Natural killer cell (primary cell): ENCODE measurements around the gene RPS6KA1. TPM values are rescaled to one million over a fixed set of nuclear protein-coding genes. Genes with fewer than 3 reads are reported as not detected.

Source experiments
- ATAC-seq, 3 donors: fragments of 150-1000 bp in 2 of 3; fragments of 200-7000 bp in 1 of 3; cut with Tn5 transposase; 1 replicate in 1 of 3; 2 replicates in 2 of 3; pipeline ENCODE4 v1.10.0; 2021; ENCODE audit warnings: mild to moderate bottlenecking in 2 of 3, moderate library complexity in 2 of 3
- DNase-seq, 2 donors: peaks; one replicate each; pipeline versions ENCODE4 v3.0.0 to v3.0.0-alpha.2; 2013 to 2021; ENCODE audit warnings: mixed read lengths in 1 of 2
- H3K27ac ChIP-seq: one replicate; pipeline ENCODE4 v1.5.1; 2013; ENCODE audit warnings: mild to moderate bottlenecking, low read length
- H3K27me3 ChIP-seq: one replicate; pipeline ENCODE4 v1.6.1; 2013; ENCODE audit warnings: low read length; ENCODE audit not compliant: control insufficient read depth, insufficient read depth
- H3K36me3 ChIP-seq: one replicate; pipeline ENCODE4 v1.6.1; 2013; ENCODE audit warnings: low read length; ENCODE audit not compliant: control insufficient read depth, insufficient read depth
- H3K4me1 ChIP-seq: one replicate; pipeline ENCODE4 v1.6.1; 2013; ENCODE audit warnings: low read length; ENCODE audit not compliant: control insufficient read depth, insufficient read depth
- H3K4me3 ChIP-seq: one replicate; pipeline ENCODE4 v1.5.1; 2013; ENCODE audit warnings: low read length
- H3K9me3 ChIP-seq: one replicate; pipeline ENCODE4 v1.6.1; 2013; ENCODE audit warnings: low read length; ENCODE audit not compliant: control insufficient read depth, insufficient read depth
- H3K27ac Mint-ChIP-seq, 2 donors: one replicate each; pipeline ENCODE4 v1.8.0; 2022; ENCODE audit warnings: mild to moderate bottlenecking in 2 of 2, mixed read lengths in 2 of 2, moderate library complexity in 1 of 2
- H3K27me3 Mint-ChIP-seq, 2 donors: one replicate each; pipeline ENCODE4 v1.8.0; 2022; ENCODE audit warnings: low read depth in 2 of 2, mixed read lengths in 2 of 2
- H3K36me3 Mint-ChIP-seq: one replicate; pipeline ENCODE4 v1.8.0; 2022; ENCODE audit warnings: mixed read lengths
- H3K4me1 Mint-ChIP-seq, 2 donors: one replicate each; pipeline ENCODE4 v1.8.0; 2022; ENCODE audit warnings: mixed read lengths in 2 of 2
- H3K4me3 Mint-ChIP-seq: one replicate; pipeline ENCODE4 v1.8.0; 2022; ENCODE audit warnings: mild to moderate bottlenecking, moderate library complexity, mixed read lengths
- H3K9me3 Mint-ChIP-seq, 2 donors: one replicate each; pipeline ENCODE4 v1.8.0; 2022; ENCODE audit warnings: mixed read lengths in 2 of 2
- whole genome bisulfite sequencing: methylation state at CpG from one replicate; pipeline ENCODE4 v1.1.7; 2013; ENCODE audit warnings: missing lambda C conversion rate; ENCODE audit not compliant: insufficient coverage; 5-methylcytosine and 5-hydroxymethylcytosine counted together
- intact Hi-C: fragments of 100-400 bp; cut with micrococcal nuclease; formaldehyde crosslinking; loops from one replicate; pipeline ENCODE4 v1.14.2; 2022
- total RNA-seq, 4 donors: library from RNA; stranded (reverse); fragments of 120-200 nt in 1 of 4; gene quantifications; one replicate each; pipeline versions ENCODE4 v1.2.3 to v1.2.4, GENCODE V29; 2013 to 2022
- TF ChIP-seq, protein P1 (sequence below): fragments of 200-600 bp; IDR thresholded peaks from one replicate; pipeline ENCODE4 v1.8.0; 2022; ENCODE audit warnings: antibody characterized with exemption

Gene RPS6KA1
- total RNA-seq, 3 donors from 2014 or later (not counting 1 experiment from before 2014, with no cell fraction given), result 191 to 226 (median 215) TPM

- Mint-ChIP-seq H3K9me3 (no peaks in the 10 kb centered on the region), H3K4me1 (peaks cover 26 to 41% of the 10 kb centered on the region in 2 donors), H3K4me3 (no peak overlapping the region), H3K27ac (peak overlapping the region in 1 of 2 donors; percentile 72), H3K36me3 (peaks cover 12% of the 10 kb centered on the region), H3K27me3 (no peaks in the 10 kb centered on the region)
- ATAC-seq (no peak), DNase-seq (no peak)
- peaks cover 9% of the 10 kb centered on the region for H3K4me1 ChIP-seq
- 86% methylated on average over 13 of the region's 13 CpGs for WGBS
- H3K27ac ChIP-seq, result no peak overlapping the region
- no peak overlapping the region for H3K4me3 ChIP-seq
- H3K9me3 ChIP-seq, result no peaks in the 10 kb centered on the region
- TF ChIP-seq, protein P1, sequence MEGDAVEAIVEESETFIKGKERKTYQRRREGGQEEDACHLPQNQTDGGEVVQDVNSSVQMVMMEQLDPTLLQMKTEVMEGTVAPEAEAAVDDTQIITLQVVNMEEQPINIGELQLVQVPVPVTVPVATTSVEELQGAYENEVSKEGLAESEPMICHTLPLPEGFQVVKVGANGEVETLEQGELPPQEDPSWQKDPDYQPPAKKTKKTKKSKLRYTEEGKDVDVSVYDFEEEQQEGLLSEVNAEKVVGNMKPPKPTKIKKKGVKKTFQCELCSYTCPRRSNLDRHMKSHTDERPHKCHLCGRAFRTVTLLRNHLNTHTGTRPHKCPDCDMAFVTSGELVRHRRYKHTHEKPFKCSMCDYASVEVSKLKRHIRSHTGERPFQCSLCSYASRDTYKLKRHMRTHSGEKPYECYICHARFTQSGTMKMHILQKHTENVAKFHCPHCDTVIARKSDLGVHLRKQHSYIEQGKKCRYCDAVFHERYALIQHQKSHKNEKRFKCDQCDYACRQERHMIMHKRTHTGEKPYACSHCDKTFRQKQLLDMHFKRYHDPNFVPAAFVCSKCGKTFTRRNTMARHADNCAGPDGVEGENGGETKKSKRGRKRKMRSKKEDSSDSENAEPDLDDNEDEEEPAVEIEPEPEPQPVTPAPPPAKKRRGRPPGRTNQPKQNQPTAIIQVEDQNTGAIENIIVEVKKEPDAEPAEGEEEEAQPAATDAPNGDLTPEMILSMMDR, result no peak
- intact Hi-C loops, result no loop called here
- H3K36me3 ChIP-seq, result peaks cover 66% of the 10 kb centered on the region
- no peaks in the 10 kb centered on the region for H3K27me3 ChIP-seq
Measured at GRCh38 chr1:26574018-26574417, 44.5 kb downstream of the RPS6KA1 start.

DNA sequence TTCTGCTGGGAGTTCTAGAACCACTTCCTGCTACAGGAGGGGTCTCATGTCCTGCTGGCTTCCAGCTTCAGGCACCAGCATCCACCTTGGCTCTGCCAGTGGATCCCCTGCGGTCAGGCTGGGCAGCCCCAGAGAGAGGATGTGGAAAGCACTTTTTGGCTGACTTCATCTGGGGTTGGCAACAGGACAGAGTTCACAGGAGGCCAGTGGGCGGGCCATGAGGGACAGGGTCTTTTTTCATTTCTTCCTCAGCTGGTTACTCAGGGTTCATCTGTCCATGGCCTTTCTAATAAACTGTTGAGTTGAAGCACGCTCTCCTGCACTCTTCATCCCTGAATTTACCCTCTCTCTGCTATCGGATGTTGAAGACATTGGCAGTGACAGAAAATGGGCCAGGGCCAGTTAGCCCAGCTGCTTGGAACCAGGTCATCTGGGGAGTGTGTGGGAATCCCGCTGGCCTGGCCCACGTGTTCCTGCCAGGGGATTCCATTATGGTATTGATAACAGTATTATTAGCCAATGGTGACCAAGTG, 45.2 kb downstream of the RPS6KA1 start:
- Mint-ChIP-seq H3K27me3 (no peaks in the 10 kb centered on the region), H3K36me3 (peaks cover 12% of the 10 kb centered on the region), H3K4me1 (peaks cover 19 to 34% of the 10 kb centered on the region in 2 donors), H3K27ac (peak overlapping the region; percentile 72 to 83), H3K4me3 (no peak overlapping the region), H3K9me3 (no peaks in the 10 kb centered on the region)
- Histone ChIP-seq H3K36me3 (peaks cover 58% of the 10 kb centered on the region), H3K4me1 (peaks cover 9% of the 10 kb centered on the region), H3K9me3 (no peaks in the 10 kb centered on the region), H3K27me3 (no peaks in the 10 kb centered on the region), H3K4me3 (no peak overlapping the region), H3K27ac (no peak overlapping the region)
- DNase-seq (no peak), ATAC-seq (peak in 1 of 3 donors; percentile 52)
- intact Hi-C loops, result no loop called here
- TF ChIP-seq, protein P1, result no peak
- WGBS, result 75% methylated on average over 6 of the region's 6 CpGs

DNA sequence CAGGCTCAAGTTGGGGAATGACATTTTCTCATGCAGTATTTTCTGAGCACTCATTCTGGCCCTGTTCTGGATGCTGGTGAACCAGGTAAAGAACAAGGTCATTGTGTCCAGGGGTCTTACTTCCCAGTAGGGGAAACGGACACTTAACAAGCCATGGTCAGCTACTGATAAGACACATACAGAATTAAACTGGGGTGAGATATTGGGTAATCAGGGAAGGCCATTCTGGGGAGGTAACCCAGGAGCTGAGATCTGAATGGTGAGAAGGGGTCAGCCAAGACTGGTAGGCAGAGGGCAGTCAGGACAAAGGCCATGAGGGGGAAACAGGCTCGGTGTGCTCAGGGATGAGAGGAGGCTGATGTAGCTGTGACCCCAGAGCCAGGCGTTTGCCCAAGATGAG, 45.8 kb downstream of the RPS6KA1 start:
- H3K36me3 Mint-ChIP-seq, result peaks cover 12% of the 10 kb centered on the region
- 95% methylated on average over 2 of the region's 3 CpGs for WGBS

More for the DNA sequence above, 45.8 kb downstream of the RPS6KA1 start:
- Mint-ChIP-seq H3K27ac (peak overlapping the region; percentile 72 to 83), H3K27me3 (no peaks in the 10 kb centered on the region), H3K9me3 (no peaks in the 10 kb centered on the region), H3K4me1 (peaks cover 15 to 28% of the 10 kb centered on the region in 2 donors), H3K4me3 (no peak overlapping the region)
- no peak for ATAC-seq
- TF ChIP-seq, protein P1, result no peak
- no peak overlapping the region for H3K4me3 ChIP-seq
- no peaks in the 10 kb centered on the region for H3K9me3 ChIP-seq
- no peak for DNase-seq
- no peaks in the 10 kb centered on the region for H3K27me3 ChIP-seq
- H3K4me1 ChIP-seq, result peaks cover 9% of the 10 kb centered on the region
- H3K36me3 ChIP-seq, result peaks cover 52% of the 10 kb centered on the region
- H3K27ac ChIP-seq, result no peak overlapping the region
- intact Hi-C loops, result no loop called here
